Fibroblast of skin of back (primary cell): ENCODE results near the gene KIAA0825.

Source experiments
- DNase-seq: peaks from one replicate; pipeline ENCODE4 v3.0.0-alpha.2; 2013

KIAA0825 gene

GRCh38 chr5:94431696-94432095, 186.7 kb downstream of the KIAA0825 start:
- no peak for DNase-seq

GRCh38 chr5:94429566-94429965, 188.8 kb downstream of the KIAA0825 start:
- DNase-seq = no peak

GRCh38 chr5:94425396-94425795, 193.0 kb downstream of the KIAA0825 start:
- no peak for DNase-seq

- DNase-seq = no peak
Observed at GRCh38 chr5:94423411-94423810, 195.0 kb downstream of the KIAA0825 start.

- peak; percentile 33 for DNase-seq
Observed at GRCh38 chr5:94422812-94423211, 195.6 kb downstream of the KIAA0825 start.

GRCh38 chr5:94420885-94421284, 197.5 kb downstream of the KIAA0825 start:
- no peak for DNase-seq

GRCh38 chr5:94415798-94416197, 202.6 kb downstream of the KIAA0825 start:
- no peak for DNase-seq

GRCh38 chr5:94409440-94409839, 209.0 kb downstream of the KIAA0825 start:
- no peak for DNase-seq

- peak; percentile 9 for DNase-seq
Observed at GRCh38 chr5:94407023-94407422, 211.4 kb downstream of the KIAA0825 start.

GRCh38 chr5:94403483-94403882, 214.9 kb downstream of the KIAA0825 start:
- no peak for DNase-seq

- DNase-seq = peak; percentile 76
Observed at GRCh38 chr5:94402096-94402495, 216.3 kb downstream of the KIAA0825 start.

GRCh38 chr5:94397508-94397907, 220.9 kb downstream of the KIAA0825 start:
- peak; percentile 18 for DNase-seq

- DNase-seq = no peak
Observed at GRCh38 chr5:94396687-94397086, 221.7 kb downstream of the KIAA0825 start.

- no peak for DNase-seq
Observed at GRCh38 chr5:94395468-94395867, 222.9 kb downstream of the KIAA0825 start.

GRCh38 chr5:94391996-94392395, 226.4 kb downstream of the KIAA0825 start:
- no peak for DNase-seq

- DNase-seq = no peak
Observed at GRCh38 chr5:94389515-94389899, 228.9 kb downstream of the KIAA0825 start.

GRCh38 chr5:94388773-94389514, 229.5 kb downstream of the KIAA0825 start:
- no peak for DNase-seq

GRCh38 chr5:94385767-94386166, 232.6 kb downstream of the KIAA0825 start:
- no peak for DNase-seq

- no peak for DNase-seq
Observed at GRCh38 chr5:94378062-94378461, 240.3 kb downstream of the KIAA0825 start.

GRCh38 chr5:94376672-94377345, 241.6 kb downstream of the KIAA0825 start:
- no peak for DNase-seq

- DNase-seq = peak; percentile 13
Observed at GRCh38 chr5:94375801-94376200, 242.6 kb downstream of the KIAA0825 start.

GRCh38 chr5:94374336-94374735, 244.1 kb downstream of the KIAA0825 start:
- no peak for DNase-seq

- DNase-seq = no peak
Observed at GRCh38 chr5:94367900-94368299, 250.5 kb downstream of the KIAA0825 start.

GRCh38 chr5:94366811-94367210, 251.6 kb downstream of the KIAA0825 start:
- no peak for DNase-seq
